GM12878 (cell line): ENCODE results near the gene GFRA1. TPM values are rescaled to one million over a fixed set of nuclear protein-coding genes. Genes with fewer than 3 reads are reported as not detected.

Source experiments
- ATAC-seq: fragments of 200-7000 bp; cut with Tn5 transposase; 3 replicates; pipeline ENCODE4 v1.9.1; 2020; ENCODE audit warnings: mild to moderate bottlenecking, moderate library complexity
- BruUV-seq: library from RNA; stranded (reverse); fragments of 400-500 nt; replicated peaks from 2 replicates; lab custom pipeline; 2021; lab: Mats Ljungman, UMichigan
- CTCF ChIA-PET: fragments of 300-600 bp; sonication (Branson Sonifier 250); formaldehyde crosslinking; extraction: SDS; loops from one replicate; lab custom pipeline; 2021; ENCODE audit warnings: inconsistent platforms; lab: Yijun Ruan, JAX
- POLR2A ChIA-PET: fragments of 350-600 bp; formaldehyde crosslinking; extraction: SDS; loops from one replicate; lab custom pipeline; 2021; ENCODE audit warnings: inconsistent platforms; lab: Charles Lee
- RAD21 ChIA-PET: fragments of 300-600 bp; sonication (Branson Sonifier 250); formaldehyde crosslinking; loops from one replicate; lab custom pipeline; 2023; ENCODE audit warnings: antibody characterized with exemption; ENCODE audit not compliant: unreplicated experiment; lab: Charles Lee
- SMC1A ChIA-PET: fragments of 300-600 bp; sonication (Branson Sonifier 250); formaldehyde crosslinking; loops from one replicate; lab custom pipeline; 2023; ENCODE audit not compliant: unreplicated experiment, uncharacterized antibody; lab: Charles Lee
- DNase-seq: peaks from one replicate; pipeline ENCODE4 v3.0.0-alpha.2; 2011; ENCODE audit warnings: low read depth, low spot score
- FAIRE-seq: peaks from 3 replicates; lab custom pipeline; 2011; peaks lifted over from hg19 to GRCh38; lab: Jason Lieb, UNC
- H2AFZ ChIP-seq: 2 replicates; pipeline ENCODE4 v1.6.0; 2011; ENCODE audit warnings: low read depth, low read length, control low read depth; ENCODE audit not compliant: control insufficient read depth
- H3K27ac ChIP-seq: 2 replicates; pipeline ENCODE4 v1.5.1; 2011; ENCODE audit warnings: control low read depth; ENCODE audit not compliant: control insufficient read depth, insufficient read depth
- H3K27me3 ChIP-seq, 2 experiments: replicated peaks in 1 of 2; 2 replicates each; pipeline versions ENCODE4 v1.6.0 to v1.6.1; 2011; ENCODE audit warnings: low read length in 1 of 2; ENCODE audit not compliant: control insufficient read depth in 2 of 2, insufficient read depth in 2 of 2
- H3K36me3 ChIP-seq, 2 experiments: 2 replicates each; pipeline ENCODE4 v1.5.1; 2011; ENCODE audit warnings: low read length in 1 of 2; ENCODE audit not compliant: control insufficient read depth in 2 of 2, insufficient read depth in 2 of 2
- H3K4me1 ChIP-seq: 2 replicates; pipeline ENCODE4 v1.6.1; 2011; ENCODE audit warnings: mild to moderate bottlenecking, low read length, moderate library complexity, mixed read lengths; ENCODE audit not compliant: control insufficient read depth, insufficient read depth
- H3K4me2 ChIP-seq: 2 replicates; pipeline ENCODE4 v1.6.0; 2011; ENCODE audit warnings: control low read depth; ENCODE audit not compliant: control insufficient read depth, insufficient read depth
- H3K4me3 ChIP-seq: fragments of 200-600 bp; sonication (generic); 2 replicates; pipeline ENCODE4 v1.5.1; 2016
- H3K79me2 ChIP-seq: 2 replicates; pipeline ENCODE4 v1.6.0; 2011; ENCODE audit warnings: low read length; ENCODE audit not compliant: control insufficient read depth, insufficient read depth
- H3K9ac ChIP-seq: 2 replicates; pipeline ENCODE4 v1.8.0; 2011; ENCODE audit warnings: low read length, control low read depth, mixed read lengths; ENCODE audit not compliant: control insufficient read depth, insufficient read depth
- H3K9me3 ChIP-seq: replicated peaks from 3 replicates; pipeline ENCODE4 v1.5.1; 2011; ENCODE audit warnings: mild to moderate bottlenecking, low read length; ENCODE audit not compliant: control insufficient read depth, insufficient read depth
- H4K20me1 ChIP-seq: 2 replicates; pipeline ENCODE4 v1.6.0; 2011; ENCODE audit not compliant: control insufficient read depth, insufficient read depth
- BACH1 ChIP-seq: fragments of 450-650 bp; IDR thresholded peaks from 2 replicates; pipeline ENCODE4 v1.6.1; 2017; ENCODE audit warnings: mild to moderate bottlenecking, borderline replicate concordance
- CEBPB ChIP-seq, 2 experiments: fragments of 150-350 bp in 1 of 2; IDR thresholded peaks; 2 replicates each; pipeline ENCODE4 v1.6.1; 2012 to 2014; ENCODE audit warnings: low read depth in 2 of 2, low read length in 2 of 2, borderline replicate concordance in 1 of 2, inconsistent platforms in 1 of 2
- EP300 ChIP-seq, 2 experiments: fragments of 150-350 bp in 1 of 2; IDR thresholded peaks; 2 replicates each; pipeline ENCODE4 v1.6.1; 2011 to 2012; ENCODE audit warnings: low read depth in 2 of 2, low read length in 2 of 2, borderline replicate concordance in 1 of 2, improper control_type of control experiment in 1 of 2, inconsistent platforms in 1 of 2; ENCODE audit not compliant: control insufficient read depth in 1 of 2
- IRF5 ChIP-seq: fragments of 450-650 bp; IDR thresholded peaks from 2 replicates; pipeline ENCODE4 v1.6.1; 2017; ENCODE audit warnings: borderline replicate concordance
- NFXL1 ChIP-seq: fragments of 450-650 bp; IDR thresholded peaks from 2 replicates; pipeline ENCODE4 v1.6.1; 2017; ENCODE audit warnings: antibody characterized with exemption, mild to moderate bottlenecking, borderline replicate concordance
- PAX5 ChIP-seq: IDR thresholded peaks from 2 replicates; pipeline ENCODE4 v1.6.1; 2011; ENCODE audit warnings: low read depth, low read length, borderline replicate concordance
- RAD51 ChIP-seq: fragments of 450-650 bp; IDR thresholded peaks from 2 replicates; pipeline ENCODE4 v1.6.1; 2016; ENCODE audit warnings: moderate library complexity, mild to moderate bottlenecking, inconsistent platforms
- RCOR1 ChIP-seq: conservative IDR thresholded peaks from 2 replicates; pipeline ENCODE4 v1.6.1; 2012; ENCODE audit warnings: low read depth, low read length, improper control_type of control experiment
- RFX5 ChIP-seq: IDR thresholded peaks from 2 replicates; pipeline ENCODE4 v1.6.1; 2011; ENCODE audit warnings: low read depth, low read length, improper control_type of control experiment
- WGBS: methylation state at CpG from one replicate; pipeline ENCODE4 v1.1.6; 2016; ENCODE audit warnings: low lambda C conversion rate; ENCODE audit not compliant: insufficient replicate concordance, insufficient coverage; ENCODE audit errors: missing lambda C conversion rate; 5-methylcytosine and 5-hydroxymethylcytosine counted together
- in situ Hi-C: fragments of 300-500 bp; cut with MboI; formaldehyde crosslinking; loops from 9 replicates; pipeline ENCODE4 v1.14.3; 2018; ENCODE audit warnings: mixed read lengths
- intact Hi-C: fragments of 100-400 bp; cut with micrococcal nuclease; formaldehyde crosslinking; loops from one replicate; pipeline ENCODE4 v1.14.2; 2022; ENCODE audit not compliant: unreplicated experiment
- polyA plus RNA-seq, 11 experiments: library from polyadenylated mRNA; depleted of rRNA in 4 of 11; unstranded in 6 of 11; stranded (reverse) in 5 of 11; fragments of >200 nt; fragmentation: Nextera tagmentation in 4 of 11; fragmentation: Illumina TruSeq in 1 of 11; extraction: Ambion mirVana in 4 of 11; extraction: Trizol in 1 of 11; gene quantifications; 1 replicate in 1 of 11; 2 replicates in 10 of 11; pipeline versions ENCODE4 v1.2.1 to v1.2.3, GENCODE V29; 2011 to 2016; ENCODE audit warnings: inconsistent platforms in 2 of 11, missing spikeins in 2 of 11, low read depth in 1 of 11
- total RNA-seq, 4 experiments: library from RNA; depleted of rRNA in 3 of 4; stranded (reverse); fragments of >200 nt in 3 of 4; fragmentation: Illumina TruSeq in 1 of 4; extraction: Trizol in 1 of 4; gene quantifications; 2 replicates each; pipeline versions ENCODE4 v1.2.1 to v1.2.3, GENCODE V29; 2013 to 2021

Gene GFRA1
- total and polyA plus RNA-seq, 10 of the 15 experiments (the other 5 are each of a cell fraction or from before 2014, with no cell fraction given): 0.05 to 0.19 TPM; not detected in 8

GRCh38 chr10:116146372-116147140 lies 126.5 kb downstream of the GFRA1 start:
- Histone ChIP-seq H3K4me2 (no peak overlapping the region), H3K9me3 (no peaks in the 10 kb centered on the region), H3K79me2 (no peaks in the 10 kb centered on the region), H3K9ac (no peak overlapping the region), H2AFZ (no peak overlapping the region), H3K36me3 (no peaks in the 10 kb centered on the region), H3K27me3 (no peaks in the 10 kb centered on the region), H3K4me1 (no peaks in the 10 kb centered on the region), H3K4me3 (no peak overlapping the region), H4K20me1 (no peaks in the 10 kb centered on the region), H3K27ac (no peak overlapping the region)
- in situ Hi-C loops (no loop called here), intact Hi-C loops (no loop called here)
- RAD21 ChIA-PET: no interaction called here
- SMC1A ChIA-PET: no interaction called here
- FAIRE-seq (no peak), ATAC-seq (no peak), DNase-seq (no peak)
- no peak for TF ChIP-seq EP300 (IDR thresholded peaks at IDR 0.05; ENCODE audit: borderline replicate concordance in 1 of 2, control insufficient read depth in 1 of 2, low read depth in 2 of 2, low read length in 2 of 2)
- TF ChIP-seq RAD51: no peak
- TF ChIP-seq IRF5: no peak
- TF ChIP-seq RFX5: no peak
- no peak for TF ChIP-seq NFXL1
- TF ChIP-seq BACH1: no peak
- no peak for TF ChIP-seq CEBPB (IDR thresholded peaks at IDR 0.05; ENCODE audit: borderline replicate concordance in 1 of 2, low read depth in 2 of 2, low read length in 2 of 2)
- TF ChIP-seq RCOR1: no peak
- TF ChIP-seq PAX5: no peak
- POLR2A ChIA-PET: no interaction called here
- CTCF ChIA-PET: no interaction called here
- no TSS peak for BruUV-seq
- WGBS: 14% methylated on average over 3 of the region's 3 CpGs
